GM19452 (cell line): ENCODE data around the gene ST6GALNAC4.
"Not testable (repeated sequence)": the region's sequence is repeated elsewhere in the genome, so short reads cannot be mapped to it uniquely, and the experiment has no call there.

Experiments used
- ATAC-seq: cut with Tn5 transposase; IDR thresholded peaks from one replicate; pipeline ENCODE4 v1.9.1; 2021; ENCODE audit not compliant: unreplicated experiment

Gene ST6GALNAC4

GRCh38 chr9:127874301-127875221 is 42.3 kb downstream of the ST6GALNAC4 start:
- no peak for ATAC-seq

GRCh38 chr9:127873886-127874285 is 43.0 kb downstream of the ST6GALNAC4 start:
- no peak for ATAC-seq

- ATAC-seq = no peak
Observed at GRCh38 chr9:127873223-127873691, 43.6 kb downstream of the ST6GALNAC4 start.

GRCh38 chr9:127872369-127873222 is 44.2 kb downstream of the ST6GALNAC4 start:
- ATAC-seq = no peak

GRCh38 chr9:127871531-127871930 is 45.3 kb downstream of the ST6GALNAC4 start:
- no peak for ATAC-seq

GRCh38 chr9:127870887-127871286 is 46.0 kb downstream of the ST6GALNAC4 start:
- ATAC-seq = no peak

- not testable (repeated sequence) for ATAC-seq
Observed at GRCh38 chr9:127870153-127870491, 46.7 kb downstream of the ST6GALNAC4 start.

GRCh38 chr9:127869310-127870152 is 47.3 kb downstream of the ST6GALNAC4 start:
- ATAC-seq = no peak

- ATAC-seq = no peak
Observed at GRCh38 chr9:127868278-127868902, 48.5 kb downstream of the ST6GALNAC4 start.

- no peak for ATAC-seq
Observed at GRCh38 chr9:127867356-127868277, 49.2 kb downstream of the ST6GALNAC4 start.

GRCh38 chr9:127866535-127866934 is 50.3 kb downstream of the ST6GALNAC4 start:
- ATAC-seq = no peak

- ATAC-seq = no peak
Observed at GRCh38 chr9:127865645-127866464, 51.0 kb downstream of the ST6GALNAC4 start.

- ATAC-seq = no peak
Observed at GRCh38 chr9:127863191-127863621, 53.6 kb downstream of the ST6GALNAC4 start.

- no peak for ATAC-seq
Observed at GRCh38 chr9:127862075-127863011, 54.5 kb downstream of the ST6GALNAC4 start.

GRCh38 chr9:127860779-127861178 is 56.1 kb downstream of the ST6GALNAC4 start:
- no peak for ATAC-seq

GRCh38 chr9:127860260-127860659 is 56.6 kb downstream of the ST6GALNAC4 start:
- no peak for ATAC-seq

- ATAC-seq = no peak
Observed at GRCh38 chr9:127858041-127858512, 58.8 kb downstream of the ST6GALNAC4 start.
